GM19043 (cell line): ENCODE results near the gene CD300E.
"Not testable (repeated sequence)": the region's sequence is repeated elsewhere in the genome, so short reads cannot be mapped to it uniquely, and the experiment has no call there.

Experiments used
- ATAC-seq: cut with Tn5 transposase; IDR thresholded peaks from one replicate; pipeline ENCODE4 v1.9.1; 2021; ENCODE audit warnings: low read depth; ENCODE audit not compliant: unreplicated experiment

The CD300E gene

GRCh38 chr17:74636541-74637085 is 13.1 kb upstream of the CD300E start:
- not testable (repeated sequence) for ATAC-seq

- no peak for ATAC-seq
These were observed 11.9 kb upstream of the CD300E start for GRCh38 chr17:74635418-74635817.

GRCh38 chr17:74633326-74633725 is 9.8 kb upstream of the CD300E start:
- no peak for ATAC-seq

GRCh38 chr17:74632617-74633016 is 9.1 kb upstream of the CD300E start:
- ATAC-seq = no peak

- ATAC-seq = no peak
These were observed 8.2 kb upstream of the CD300E start for GRCh38 chr17:74631468-74632450.

DNA sequence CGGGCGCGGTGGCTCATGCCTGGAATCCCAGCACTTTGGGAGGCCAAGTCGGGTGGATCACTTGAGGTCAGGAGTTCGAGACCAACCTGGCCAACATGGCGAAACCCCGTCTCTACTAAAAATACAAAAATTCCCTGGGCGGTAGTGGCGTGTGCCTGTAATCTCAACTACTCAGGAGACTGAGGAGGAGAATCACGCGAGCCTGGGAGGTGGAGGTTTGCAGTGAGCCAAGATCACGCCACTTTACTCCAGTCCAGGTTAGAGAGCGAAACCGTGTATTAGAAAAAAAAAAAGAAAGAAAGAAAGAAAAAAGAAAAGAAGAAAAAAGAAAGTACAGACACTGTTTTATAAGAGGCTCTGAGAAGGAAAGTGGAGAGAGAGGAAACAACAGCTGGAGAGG is 6.7 kb upstream of the CD300E start:
- not testable (repeated sequence) for ATAC-seq

GRCh38 chr17:74625661-74626060 is 2.1 kb upstream of the CD300E start:
- no peak for ATAC-seq

DNA sequence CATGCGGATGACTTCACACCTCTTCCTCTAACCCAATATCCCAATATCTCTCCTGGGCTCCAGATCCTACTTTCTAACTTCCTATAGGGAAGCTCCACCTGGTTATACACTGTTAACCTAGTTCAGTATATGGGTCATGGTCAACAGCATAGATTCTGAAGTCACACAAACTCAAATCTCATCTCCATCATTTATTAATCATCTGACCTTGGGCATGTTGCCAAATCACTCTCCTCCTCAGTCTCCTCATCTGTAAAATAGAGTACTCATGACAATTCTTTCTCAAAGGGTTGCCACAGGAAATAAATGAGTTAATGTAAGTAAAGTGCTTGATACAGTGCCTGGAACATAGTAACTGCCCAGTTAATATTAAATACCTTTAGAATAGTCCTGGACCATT is 593 bp upstream of the CD300E start:
- no peak for ATAC-seq

DNA sequence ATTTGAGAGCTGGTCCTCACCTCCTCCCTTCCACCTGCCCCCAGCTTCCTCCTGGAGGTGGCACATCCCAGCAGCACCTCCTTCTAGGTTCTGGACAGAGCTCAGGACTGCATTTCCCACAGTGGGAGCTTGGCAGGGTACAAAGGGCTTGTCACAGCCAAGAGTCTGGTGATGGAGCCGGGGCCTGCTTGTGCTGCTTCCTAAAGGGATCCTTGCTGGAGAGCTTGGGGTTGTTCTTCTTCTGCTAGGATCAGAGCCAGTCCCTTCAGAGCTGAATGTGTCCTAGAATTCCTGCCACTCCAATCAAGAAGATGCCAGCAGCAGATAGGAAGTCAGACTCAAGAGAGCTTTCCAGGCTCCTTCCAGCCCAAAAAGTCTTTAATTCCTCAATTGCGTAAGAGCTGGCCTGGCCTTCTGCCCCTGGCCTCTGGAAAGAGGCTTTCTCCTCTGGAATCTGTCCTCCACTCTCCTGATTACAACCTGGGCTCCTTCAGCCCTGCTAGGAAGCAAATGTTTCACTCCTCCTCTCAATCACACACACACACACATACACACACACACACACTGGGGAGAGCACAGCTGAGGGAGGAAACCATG is 4.4 kb downstream of the CD300E start:
- ATAC-seq = no peak

- no peak for ATAC-seq
These were observed 5.1 kb downstream of the CD300E start for GRCh38 chr17:74618451-74618850.

DNA sequence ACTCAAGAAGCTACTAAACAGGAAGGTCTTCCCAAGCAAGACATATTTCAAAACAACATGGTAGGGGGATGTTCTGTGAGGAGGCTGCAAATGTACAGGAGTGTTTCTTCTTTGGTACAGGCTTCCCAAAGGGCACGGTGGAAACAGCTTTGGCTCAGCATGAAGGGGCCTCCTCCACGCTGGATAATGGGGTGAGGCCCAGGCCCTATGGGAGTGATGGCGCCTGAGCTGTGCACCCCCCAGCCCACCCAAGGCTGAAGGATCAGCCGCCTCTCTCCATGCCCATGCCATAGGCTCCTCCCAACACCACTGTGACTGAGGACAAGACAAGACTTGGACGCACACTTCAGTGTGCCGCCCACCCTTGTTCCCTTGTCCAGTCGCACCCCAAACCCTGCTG is 6.8 kb downstream of the CD300E start:
- no peak for ATAC-seq

DNA sequence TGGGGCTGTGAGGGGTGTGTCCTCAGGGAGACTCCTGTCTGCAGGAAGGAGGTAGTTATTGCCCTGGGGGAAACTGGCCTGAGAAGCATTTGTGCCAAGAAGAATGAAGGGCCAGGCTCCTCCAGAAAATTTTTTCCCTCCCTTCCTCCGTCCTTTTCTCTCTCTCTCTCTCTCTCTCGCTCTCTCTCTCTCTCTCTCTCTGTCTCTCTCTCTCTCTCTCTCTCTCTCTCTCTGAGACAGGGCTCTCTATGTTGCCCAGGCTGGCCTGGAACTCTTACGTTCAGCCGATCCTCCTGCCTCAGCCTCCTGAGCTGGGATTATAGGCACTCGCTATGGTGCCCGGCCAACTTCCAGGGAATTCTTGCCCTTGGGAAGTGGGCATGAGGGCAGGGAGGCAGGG is 11.5 kb downstream of the CD300E start:
- ATAC-seq = no peak

GRCh38 chr17:74610108-74610507 is 13.4 kb downstream of the CD300E start:
- ATAC-seq = no peak

GRCh38 chr17:74608511-74608910 is 15.0 kb downstream of the CD300E start:
- ATAC-seq = no peak

DNA sequence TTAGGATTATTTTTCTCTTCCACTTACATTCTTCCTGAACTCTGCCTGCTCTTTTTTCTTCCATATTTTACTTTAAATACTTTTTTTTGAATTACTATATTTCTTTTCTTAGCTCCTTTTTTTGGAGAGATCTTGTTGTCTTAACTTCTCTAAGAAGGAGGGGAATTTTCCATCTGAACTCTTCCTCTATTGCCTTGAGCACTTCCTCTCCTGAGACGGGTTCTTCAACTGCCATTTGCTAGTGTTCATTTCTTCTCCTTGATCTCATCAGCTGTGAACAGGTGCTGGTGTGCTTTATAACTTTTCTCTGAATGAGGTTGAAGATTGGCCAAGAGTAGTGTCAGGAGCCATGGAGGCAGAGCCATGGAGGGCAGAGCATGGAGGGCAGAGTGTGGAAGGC is 16.3 kb downstream of the CD300E start:
- no peak for ATAC-seq

- no peak for ATAC-seq
These were observed 17.5 kb downstream of the CD300E start for GRCh38 chr17:74606050-74606449.

- no peak for ATAC-seq
These were observed 18.2 kb downstream of the CD300E start for GRCh38 chr17:74605361-74605760.

DNA sequence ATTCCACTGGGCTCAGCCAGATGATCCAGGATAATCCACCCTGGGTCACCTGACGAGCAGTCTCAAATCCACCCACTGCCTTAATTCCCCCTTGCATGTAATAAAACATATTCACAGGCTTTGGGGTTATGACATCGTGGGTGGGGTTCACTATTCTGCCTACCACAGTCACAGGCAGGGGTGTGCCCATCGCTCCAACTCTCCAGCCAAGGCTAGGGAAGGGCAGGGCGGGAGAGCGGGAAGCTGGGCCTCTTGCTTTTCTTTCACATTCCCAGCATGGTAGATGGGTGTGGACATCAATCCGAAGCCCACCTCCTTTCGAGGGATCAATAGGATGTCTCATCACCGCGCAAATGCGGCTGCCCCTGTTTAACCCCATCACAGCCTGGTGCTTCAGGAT is 18.8 kb downstream of the CD300E start:
- ATAC-seq = no peak

DNA sequence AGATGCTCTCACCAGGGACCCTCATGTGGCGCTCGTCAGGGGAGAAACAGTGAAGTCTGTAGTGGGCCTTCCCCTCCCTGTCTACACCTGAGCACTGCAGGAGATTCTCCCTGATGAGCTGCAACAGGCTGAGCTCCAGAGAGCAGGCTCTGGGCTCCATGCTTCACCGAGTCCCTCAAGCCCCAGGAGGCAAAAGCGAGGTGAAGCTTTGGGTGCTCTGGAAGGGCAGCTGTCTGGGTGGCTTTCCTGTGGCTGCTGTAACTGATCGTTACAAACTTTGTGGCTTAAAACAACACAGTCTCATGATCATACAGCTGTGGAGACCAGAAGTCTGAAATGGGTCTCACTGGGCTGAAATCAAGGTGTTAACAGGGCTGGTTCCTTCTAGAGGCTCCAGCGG is 19.3 kb downstream of the CD300E start:
- no peak for ATAC-seq

GRCh38 chr17:74603746-74604145 is 19.8 kb downstream of the CD300E start:
- ATAC-seq = no peak

GRCh38 chr17:74603037-74603635 is 20.4 kb downstream of the CD300E start:
- ATAC-seq = no peak
